ENCODE results near the gene ZNF627. TPM values are rescaled to one million over a fixed set of nuclear protein-coding genes. Genes with fewer than 3 reads are reported as not detected.
A peak's percentile ranks its signal among the peaks of the same experiment; 100 is the strongest.

ZNF627 gene
- polyA plus RNA-seq (ENCODE audit: insufficient read length in 3 of 3): 10 to 100 TPM; 38.8 to 44.5 (median 40.7) TPM
- long read RNA-seq, donor 1, transcript ZNF627-201 (4 exons, 2,840 nt): major isoform, 5 of 62 reads
- long read RNA-seq, donor 1, partial matches to known transcripts: 57 of 62 reads
- long read RNA-seq, donor 1, other reads (novel, unspliced or antisense): 0 of 62 reads
- long read RNA-seq, donor 2, transcript ZNF627-201 (4 exons, 2,840 nt): major isoform, 15 of 15 reads
- long read RNA-seq, donor 2, partial matches to known transcripts: 0 of 15 reads
- long read RNA-seq, donor 2, other reads (novel, unspliced or antisense): 0 of 15 reads
- long read RNA-seq, donor 3, transcript ZNF627-201 (4 exons, 2,840 nt): major isoform, 13 of 13 reads
- long read RNA-seq, donor 3, partial matches to known transcripts: 0 of 13 reads
- long read RNA-seq, donor 3, other reads (novel, unspliced or antisense): 0 of 13 reads
- long read RNA-seq, donor 4, transcript ZNF627-201 (4 exons, 2,840 nt): major isoform, 9 of 9 reads
- long read RNA-seq, donor 4, partial matches to known transcripts: 0 of 9 reads
- long read RNA-seq, donor 4, other reads (novel, unspliced or antisense): 0 of 9 reads
- long read RNA-seq, donor 5: 0 reads
- long read RNA-seq, donor 6, transcript ZNF627-201 (4 exons, 2,840 nt): major isoform, 17 of 17 reads
- long read RNA-seq, donor 6, partial matches to known transcripts: 0 of 17 reads
- long read RNA-seq, donor 6, other reads (novel, unspliced or antisense): 0 of 17 reads
- long read RNA-seq, donor 7, transcript ZNF627-201 (4 exons, 2,840 nt): major isoform, 18 of 28 reads
- long read RNA-seq, donor 7, partial matches to known transcripts: 10 of 28 reads
- long read RNA-seq, donor 7, other reads (novel, unspliced or antisense): 0 of 28 reads
- long read RNA-seq, donor 8: 0 reads
- long read RNA-seq, donor 9, transcript ZNF627-201 (4 exons, 2,840 nt): major isoform, 17 of 17 reads
- long read RNA-seq, donor 9, partial matches to known transcripts: 0 of 17 reads
- long read RNA-seq, donor 9, other reads (novel, unspliced or antisense): 0 of 17 reads
- long read RNA-seq, donor 10, transcript ZNF627-201 (4 exons, 2,840 nt): major isoform, 7 of 43 reads
- long read RNA-seq, donor 10, partial matches to known transcripts: 36 of 43 reads
- long read RNA-seq, donor 10, other reads (novel, unspliced or antisense): 0 of 43 reads
- long read RNA-seq, donor 11, transcript ZNF627-201 (4 exons, 2,840 nt): major isoform, 11 of 16 reads
- long read RNA-seq, donor 11, partial matches to known transcripts: 0 of 16 reads
- long read RNA-seq, donor 11, other reads (novel, unspliced or antisense): 5 of 16 reads
- long read RNA-seq, donor 12, transcript ZNF627-201 (4 exons, 2,840 nt): major isoform, 6 of 6 reads
- long read RNA-seq, donor 12, partial matches to known transcripts: 0 of 6 reads
- long read RNA-seq, donor 12, other reads (novel, unspliced or antisense): 0 of 6 reads
- long read RNA-seq, donor 13: 0 reads
- long read RNA-seq, donor 14, transcript ZNF627-201 (4 exons, 2,840 nt): major isoform, 7 of 7 reads
- long read RNA-seq, donor 14, partial matches to known transcripts: 0 of 7 reads
- long read RNA-seq, donor 14, other reads (novel, unspliced or antisense): 0 of 7 reads
- long read RNA-seq, donor 15, partial matches to known transcripts: 0 of 1 reads
- long read RNA-seq, donor 15, other reads (novel, unspliced or antisense): 0 of 1 reads
- long read RNA-seq, donor 16, transcript ZNF627-201 (4 exons, 2,840 nt): major isoform, 18 of 55 reads
- long read RNA-seq, donor 16, partial matches to known transcripts: 21 of 55 reads
- long read RNA-seq, donor 16, other reads (novel, unspliced or antisense): 16 of 55 reads

DNA sequence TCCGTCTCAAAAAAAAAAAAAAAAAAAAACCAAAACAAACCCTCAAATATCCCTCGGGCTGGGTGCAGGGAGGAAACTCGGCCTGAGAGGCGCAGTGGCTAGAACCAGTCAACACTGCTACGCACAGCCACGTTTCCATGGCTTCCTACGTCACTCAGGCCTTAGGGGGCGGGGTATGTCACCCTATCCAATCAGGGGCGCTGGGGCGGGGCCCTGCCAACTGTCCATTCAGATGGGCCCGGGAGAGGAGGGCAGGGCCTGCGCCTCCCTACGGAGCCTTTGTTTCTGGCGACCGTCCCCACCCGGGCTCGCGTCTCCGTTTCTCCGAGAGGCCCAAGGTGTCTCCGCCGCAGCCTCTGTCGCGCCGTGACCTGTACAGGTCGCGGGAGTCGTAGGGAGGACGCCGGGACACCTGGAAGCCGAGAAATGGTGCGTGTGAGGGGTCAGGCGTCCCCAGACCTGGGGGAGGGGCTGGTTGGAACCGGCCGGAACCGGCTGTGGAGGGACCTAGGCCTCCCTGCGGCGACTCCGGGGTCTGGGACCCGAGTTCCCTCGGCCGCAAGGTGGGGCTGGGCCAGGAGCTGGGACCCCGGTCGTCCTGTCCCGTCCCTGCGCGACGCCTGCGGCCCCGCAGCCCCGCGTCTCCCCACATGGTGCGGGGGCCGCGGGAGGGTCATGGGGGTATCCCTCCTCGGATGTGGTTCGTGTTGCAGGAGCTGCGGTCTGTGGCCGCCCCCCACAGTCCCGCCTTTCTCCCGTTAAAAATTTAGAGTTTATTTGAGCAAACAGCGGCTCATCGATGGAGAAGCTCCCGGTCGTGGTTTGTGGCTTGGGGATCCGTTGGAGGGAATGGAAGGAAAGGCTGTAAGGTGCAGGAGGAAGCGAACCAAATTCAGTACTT is at the start of gene ZNF627:
Gene ZNF627 (plus strand): TSS at position 282 of the 901 bp plus-strand sequence. CDS start 145 bp downstream, at position 427.
- peak; percentile 95 to 99 (median 98) for DNase-seq (ENCODE audit: extremely low read depth in 1 of 11, low read depth in 9 of 11, low spot score in 4 of 11)

DNA sequence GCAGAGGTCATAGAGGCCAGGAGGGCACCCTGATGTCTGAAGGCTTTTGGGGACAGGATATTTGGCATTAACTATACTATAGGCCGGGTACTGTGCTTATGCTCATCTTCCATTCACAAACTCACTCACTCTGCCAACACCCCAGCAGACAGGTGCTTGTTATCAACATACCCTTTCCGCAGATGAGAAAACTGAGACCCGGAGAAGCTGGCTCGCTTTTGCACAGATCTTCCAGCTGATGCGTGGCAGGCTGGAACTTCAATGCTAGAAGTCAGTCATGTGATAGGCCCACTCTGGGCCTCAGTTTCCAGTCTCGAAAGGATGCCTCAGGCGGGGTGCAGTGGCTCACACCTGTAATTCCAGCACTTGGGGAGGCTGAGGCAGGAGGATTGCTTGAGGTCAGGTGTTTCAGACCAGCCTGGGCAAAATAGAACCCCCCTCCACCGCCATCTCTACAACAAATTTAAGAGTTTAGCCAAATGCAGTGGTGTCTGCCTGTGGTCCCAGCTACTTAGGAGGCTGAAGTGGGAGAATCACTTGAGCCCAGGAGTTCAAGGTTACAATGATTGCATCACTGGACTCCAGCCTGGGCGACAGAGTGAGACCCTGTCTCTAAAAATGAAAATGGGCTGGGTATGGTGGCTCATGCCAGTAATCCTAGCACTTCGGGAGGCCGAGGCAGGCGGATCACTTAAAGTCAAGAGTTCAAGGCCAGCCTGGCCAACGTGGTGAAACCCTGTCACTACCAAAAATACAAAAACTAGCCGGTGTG is 49.2 kb upstream of the ZNF627 start:
- no peak for DNase-seq (ENCODE audit: extremely low read depth in 1 of 11, low read depth in 9 of 11, low spot score in 4 of 11)

GRCh38 chr19:11549386-11549953 is 47.8 kb upstream of the ZNF627 start:
- no peak for DNase-seq (ENCODE audit: extremely low read depth in 1 of 11, low read depth in 9 of 11, low spot score in 4 of 11)

GRCh38 chr19:11550265-11550664 is 47.0 kb upstream of the ZNF627 start:
- no peak for DNase-seq (ENCODE audit: extremely low read depth in 1 of 11, low read depth in 9 of 11, low spot score in 4 of 11)

DNA sequence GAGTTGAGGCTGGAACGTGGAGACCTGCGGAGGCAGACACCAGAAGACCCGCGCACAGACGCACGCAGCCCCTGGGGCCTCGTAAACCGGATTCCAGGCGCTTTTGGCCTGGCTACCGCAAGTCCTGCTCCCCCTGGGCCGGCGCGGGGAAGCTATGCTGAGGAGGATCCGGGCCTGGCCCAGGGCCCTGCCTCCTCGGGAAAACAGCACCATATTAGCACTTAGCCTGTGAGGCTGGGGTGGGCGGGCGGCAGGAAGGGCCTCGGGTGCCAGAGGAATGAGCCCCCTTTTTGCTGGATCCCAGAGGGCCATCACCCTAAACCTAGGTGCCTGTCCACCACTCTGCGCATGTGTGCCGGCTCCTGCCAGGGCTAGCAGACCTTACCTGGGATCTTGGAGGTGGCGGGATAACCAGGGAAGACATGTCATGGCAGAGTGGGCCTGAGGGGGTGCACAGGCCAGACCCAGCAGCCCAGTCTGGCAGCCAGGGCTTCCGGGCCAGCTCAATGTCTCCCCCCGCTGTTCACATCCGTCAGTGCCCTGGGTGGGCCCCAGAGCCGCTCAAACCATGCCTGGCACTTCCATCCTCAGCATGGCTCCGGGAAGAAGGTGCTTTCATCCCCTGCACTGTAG is 45.6 kb upstream of the ZNF627 start:
- DNase-seq (ENCODE audit: extremely low read depth in 1 of 11, low read depth in 9 of 11, low spot score in 4 of 11): no peak

GRCh38 chr19:11552666-11553372 is 44.5 kb upstream of the ZNF627 start:
- DNase-seq (ENCODE audit: extremely low read depth in 1 of 11, low read depth in 9 of 11, low spot score in 4 of 11): no peak

- no peak for DNase-seq (ENCODE audit: extremely low read depth in 1 of 11, low read depth in 9 of 11, low spot score in 4 of 11)
Measured at GRCh38 chr19:11554160-11554559, 43.1 kb upstream of the ZNF627 start.

DNA sequence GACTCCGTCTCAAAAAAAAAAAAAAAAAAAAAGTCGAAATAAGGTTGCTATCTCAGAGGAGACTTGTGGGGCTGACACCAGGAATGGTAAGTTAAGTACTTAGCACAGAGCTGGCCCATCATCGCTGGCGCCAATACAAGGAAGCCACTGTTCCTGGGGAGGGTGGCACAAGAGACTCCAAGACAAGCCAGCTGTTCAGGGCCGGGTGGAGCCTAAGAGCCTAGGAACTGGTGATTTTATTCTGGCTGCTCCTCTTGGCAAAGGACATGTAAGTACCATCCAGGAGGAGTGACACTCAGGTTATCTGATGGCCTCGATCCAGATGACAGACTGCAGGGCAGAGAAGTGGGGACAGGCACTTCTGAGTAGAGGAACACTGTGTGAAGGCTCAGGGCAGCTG is 42.0 kb upstream of the ZNF627 start:
- DNase-seq (ENCODE audit: extremely low read depth in 1 of 11, low read depth in 9 of 11, low spot score in 4 of 11): no peak

GRCh38 chr19:11556634-11557420 is 40.5 kb upstream of the ZNF627 start:
- DNase-seq (ENCODE audit: extremely low read depth in 1 of 11, low read depth in 9 of 11, low spot score in 4 of 11): no peak

- peak; percentile 94 to 98 (median 97) for DNase-seq (ENCODE audit: extremely low read depth in 1 of 11, low read depth in 9 of 11, low spot score in 4 of 11)
Measured at GRCh38 chr19:11558881-11559828, 38.1 kb upstream of the ZNF627 start, which contains the start of gene ELOF1. ELOF1 (minus strand) TSS chr19:11559230; CDS start chr19:11554347, 4,883 bp downstream.

DNA sequence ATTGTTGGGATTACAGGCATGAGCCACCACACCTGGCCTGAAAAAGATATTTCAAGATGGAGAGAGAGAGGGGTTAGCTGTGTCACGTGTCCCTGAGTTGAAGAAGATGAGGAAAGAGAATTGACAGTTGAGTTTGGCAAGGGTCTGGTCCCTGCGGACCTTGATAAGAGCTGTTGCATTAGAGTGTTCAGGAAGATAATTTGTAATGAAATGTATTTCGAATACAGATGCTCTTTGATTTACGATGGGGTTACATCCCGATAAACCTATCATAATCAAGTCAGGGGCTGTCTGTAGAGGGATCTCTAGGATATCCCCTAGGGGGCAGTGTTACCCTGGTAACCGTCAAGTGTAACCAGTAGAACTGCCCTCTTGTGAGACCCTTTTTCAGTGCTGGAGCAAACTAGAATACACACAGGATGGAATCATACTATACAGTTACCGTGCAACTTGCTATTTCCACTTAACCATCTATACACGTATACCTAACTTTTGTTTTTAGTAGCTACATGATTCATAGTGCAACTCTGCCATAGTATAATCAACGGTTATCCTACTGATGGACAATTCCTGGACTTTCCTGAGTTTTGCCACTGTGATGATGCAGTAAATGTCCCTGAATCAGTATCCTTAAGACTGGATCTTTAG is 36.8 kb upstream of the ZNF627 start:
- peak in 7 of 11 donors; percentile 50 to 75 (median 65) for DNase-seq (ENCODE audit: extremely low read depth in 1 of 11, low read depth in 9 of 11, low spot score in 4 of 11)

DNA sequence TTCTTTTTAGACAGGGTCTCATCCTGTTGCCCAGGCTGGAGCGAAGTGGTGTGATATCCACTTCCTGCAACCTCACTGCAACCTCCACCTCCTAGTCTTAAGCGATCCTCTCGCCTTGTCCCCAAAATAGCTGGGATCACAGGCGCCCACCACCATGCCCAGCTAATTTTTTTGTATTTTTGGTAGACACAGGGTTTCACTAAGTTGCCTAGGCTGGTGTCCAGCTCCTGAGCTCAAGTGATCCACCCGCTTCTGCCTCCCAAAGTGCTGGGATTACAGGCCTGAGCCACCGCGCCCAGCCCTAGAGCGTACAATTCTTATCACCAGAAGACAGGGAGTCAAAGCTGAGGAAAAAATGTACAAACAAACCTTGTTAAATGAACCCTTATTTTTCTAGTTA is 33.8 kb upstream of the ZNF627 start:
- DNase-seq (ENCODE audit: extremely low read depth in 1 of 11, low read depth in 9 of 11, low spot score in 4 of 11): no peak
